Urothelium cell line (cell line): ENCODE measurements around the gene B3GLCT.
"Not testable (repeated sequence)": the region's sequence is repeated elsewhere in the genome, so short reads cannot be mapped to it uniquely, and the experiment has no call there.

Experiments used
- DNase-seq: peaks from one replicate; pipeline ENCODE4 v3.0.0; 2011; ENCODE audit warnings: low spot score, mixed read lengths
- FAIRE-seq: peaks from 2 replicates; lab custom pipeline; 2011; peaks lifted over from hg19 to GRCh38; lab: Jason Lieb, UNC

The B3GLCT gene

GRCh38 chr13:31199849-31200636 lies at the start of gene B3GLCT:
Gene B3GLCT (plus strand): TSS chr13:31199975. CDS start chr13:31200085, 110 bp downstream.
- DNase-seq (peak; percentile 87), FAIRE-seq (no peak)

GRCh38 chr13:31150315-31150985 lies 49.3 kb upstream of the B3GLCT start:
- DNase-seq, result no peak
- no peak for FAIRE-seq

- no peak for FAIRE-seq
- DNase-seq, result no peak
Observed at GRCh38 chr13:31151837-31152236, 47.9 kb upstream of the B3GLCT start.

GRCh38 chr13:31154939-31155338 lies 44.8 kb upstream of the B3GLCT start:
- FAIRE-seq (no peak), DNase-seq (no peak)

GRCh38 chr13:31159306-31159705 lies 40.5 kb upstream of the B3GLCT start:
- no peak for FAIRE-seq
- no peak for DNase-seq

- DNase-seq (no peak), FAIRE-seq (no peak)
Observed at GRCh38 chr13:31160857-31161556, 38.8 kb upstream of the B3GLCT start.

- DNase-seq, result peak; percentile 94
- FAIRE-seq, result no peak
Observed at GRCh38 chr13:31161557-31162150, 38.1 kb upstream of the B3GLCT start, which contains the start of gene HSPH1. Gene HSPH1 (minus strand): TSS chr13:31161904. CDS start chr13:31161582, 322 bp downstream.

- DNase-seq, result peak; percentile 90
- no peak for FAIRE-seq
Observed at GRCh38 chr13:31162151-31163008, 37.4 kb upstream of the B3GLCT start.

GRCh38 chr13:31166591-31166990 lies 33.2 kb upstream of the B3GLCT start:
- FAIRE-seq, result no peak
- DNase-seq, result peak; percentile 37

- FAIRE-seq (no peak), DNase-seq (no peak)
Observed at GRCh38 chr13:31167490-31167889, 32.3 kb upstream of the B3GLCT start.

- DNase-seq (no peak), FAIRE-seq (no peak)
Observed at GRCh38 chr13:31168166-31168565, 31.6 kb upstream of the B3GLCT start.

- no peak for DNase-seq
- no peak for FAIRE-seq
Observed at GRCh38 chr13:31168736-31169135, 31.0 kb upstream of the B3GLCT start.

GRCh38 chr13:31172001-31172400 lies 27.8 kb upstream of the B3GLCT start:
- no peak for DNase-seq
- FAIRE-seq, result no peak

- FAIRE-seq, result no peak
- peak; percentile 44 for DNase-seq
Observed at GRCh38 chr13:31172535-31172934, 27.2 kb upstream of the B3GLCT start.

GRCh38 chr13:31174018-31174417 lies 25.8 kb upstream of the B3GLCT start:
- DNase-seq (no peak), FAIRE-seq (no peak)

- FAIRE-seq, result no peak
- DNase-seq, result no peak
Observed at GRCh38 chr13:31175847-31176532, 23.8 kb upstream of the B3GLCT start.

- not testable (repeated sequence) for FAIRE-seq, DNase-seq
Observed at GRCh38 chr13:31177813-31178495, 21.8 kb upstream of the B3GLCT start.

GRCh38 chr13:31179241-31179640 lies 20.5 kb upstream of the B3GLCT start:
- no peak for DNase-seq
- FAIRE-seq, result no peak

- FAIRE-seq (no peak), DNase-seq (no peak)
Observed at GRCh38 chr13:31179754-31180153, 20.0 kb upstream of the B3GLCT start.
